Measurements from ENCODE around the gene SRGAP3.

Gene SRGAP3

DNA sequence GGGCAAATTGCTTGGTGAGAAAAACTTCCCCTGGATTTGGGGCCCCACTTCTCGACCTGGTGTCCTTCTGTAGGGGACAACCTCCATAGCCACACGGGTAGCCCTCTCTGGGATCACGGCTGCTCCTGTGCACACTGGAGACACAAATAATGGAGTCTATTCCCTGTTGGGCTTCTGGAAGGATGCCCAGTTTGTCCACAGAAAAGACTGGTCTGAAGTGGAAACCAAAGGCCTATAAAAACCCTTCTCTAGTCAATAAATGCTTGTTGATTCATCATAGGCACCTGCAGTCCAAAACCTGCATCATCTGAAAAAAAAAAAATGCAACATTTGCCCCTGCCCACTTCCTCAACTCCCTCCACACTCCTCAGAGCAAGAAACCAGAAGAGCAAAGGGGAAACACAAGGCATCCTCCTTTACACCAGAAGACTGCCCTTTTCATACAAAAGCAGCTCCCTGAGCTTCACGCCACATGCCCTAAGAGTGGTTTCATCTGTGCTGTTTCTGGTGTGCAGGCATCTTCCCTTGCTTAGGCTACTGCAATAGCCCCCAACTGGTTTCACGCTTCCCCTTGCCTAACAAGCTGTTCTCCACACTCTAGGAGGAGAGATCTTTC, 36.3 kb downstream of the SRGAP3 start:
- POLR2A ChIA-PET = no interaction called here
- TF ChIP-seq ZBTB48 (tag by site-specific recombination; IDR thresholded peaks at IDR 0.05) (peak; percentile 67), ZNF449 (tag by site-specific recombination; IDR thresholded peaks at IDR 0.05) (peak; percentile 92), PRDM6 (tag by site-specific recombination; IDR thresholded peaks at IDR 0.05) (peak; percentile 29; the same call in 1 of the 2 replicates), ZNF549 (tag by site-specific recombination; IDR thresholded peaks at IDR 0.05) (0 out of 2 replicates have a peak, but pooled peaks have one; percentile 17), BCL11B (tag by site-specific recombination; IDR thresholded peaks at IDR 0.05; ENCODE audit: low read depth) (no peak), ZSCAN5A (tag by site-specific recombination; IDR thresholded peaks at IDR 0.05) (no peak), ZNF555 (tag by site-specific recombination; conservative IDR thresholded peaks at IDR 0.05) (no peak), ZIC2 (tag by site-specific recombination; IDR thresholded peaks at IDR 0.05) (peak; percentile 54), FEZF1 (tag by site-specific recombination; IDR thresholded peaks at IDR 0.05) (peak; percentile 62), ZNF350 (tag by site-specific recombination; IDR thresholded peaks at IDR 0.05) (no peak), ZNF146 (tag by site-specific recombination; IDR thresholded peaks at IDR 0.05) (no peak)
- TF ChIP-seq, protein P1, sequence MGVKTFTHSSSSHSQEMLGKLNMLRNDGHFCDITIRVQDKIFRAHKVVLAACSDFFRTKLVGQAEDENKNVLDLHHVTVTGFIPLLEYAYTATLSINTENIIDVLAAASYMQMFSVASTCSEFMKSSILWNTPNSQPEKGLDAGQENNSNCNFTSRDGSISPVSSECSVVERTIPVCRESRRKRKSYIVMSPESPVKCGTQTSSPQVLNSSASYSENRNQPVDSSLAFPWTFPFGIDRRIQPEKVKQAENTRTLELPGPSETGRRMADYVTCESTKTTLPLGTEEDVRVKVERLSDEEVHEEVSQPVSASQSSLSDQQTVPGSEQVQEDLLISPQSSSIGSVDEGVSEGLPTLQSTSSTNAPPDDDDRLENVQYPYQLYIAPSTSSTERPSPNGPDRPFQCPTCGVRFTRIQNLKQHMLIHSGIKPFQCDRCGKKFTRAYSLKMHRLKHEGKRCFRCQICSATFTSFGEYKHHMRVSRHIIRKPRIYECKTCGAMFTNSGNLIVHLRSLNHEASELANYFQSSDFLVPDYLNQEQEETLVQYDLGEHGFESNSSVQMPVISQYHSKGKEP (tag by site-specific recombination; IDR thresholded peaks at IDR 0.05) = peak; percentile 89
- TF ChIP-seq, protein P2, sequence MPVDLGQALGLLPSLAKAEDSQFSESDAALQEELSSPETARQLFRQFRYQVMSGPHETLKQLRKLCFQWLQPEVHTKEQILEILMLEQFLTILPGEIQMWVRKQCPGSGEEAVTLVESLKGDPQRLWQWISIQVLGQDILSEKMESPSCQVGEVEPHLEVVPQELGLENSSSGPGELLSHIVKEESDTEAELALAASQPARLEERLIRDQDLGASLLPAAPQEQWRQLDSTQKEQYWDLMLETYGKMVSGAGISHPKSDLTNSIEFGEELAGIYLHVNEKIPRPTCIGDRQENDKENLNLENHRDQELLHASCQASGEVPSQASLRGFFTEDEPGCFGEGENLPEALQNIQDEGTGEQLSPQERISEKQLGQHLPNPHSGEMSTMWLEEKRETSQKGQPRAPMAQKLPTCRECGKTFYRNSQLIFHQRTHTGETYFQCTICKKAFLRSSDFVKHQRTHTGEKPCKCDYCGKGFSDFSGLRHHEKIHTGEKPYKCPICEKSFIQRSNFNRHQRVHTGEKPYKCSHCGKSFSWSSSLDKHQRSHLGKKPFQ (tag by site-specific recombination; IDR thresholded peaks at IDR 0.05) = peak; percentile 60
- no peaks in the 10 kb centered on the region for H3K9me3 ChIP-seq (ENCODE audit: control insufficient read depth, insufficient read depth, low read depth, low read length)
- CTCF ChIA-PET = interaction anchor here (0.6 to 3.1 kb wide), 3 partner anchors 89 to 226 kb away, joined by 4 to 10 read pairs (median 8); no protein-coding TSS in a partner anchor
- no peak overlapping the region for H3K27ac ChIP-seq (ENCODE audit: extremely low read depth, low read depth, low read length)
- no peaks in the 10 kb centered on the region for H3K36me3 ChIP-seq (ENCODE audit: control insufficient read depth in 2 of 2, insufficient read depth in 1 of 2, low read length in 2 of 2)
- H3K4me3 ChIP-seq (ENCODE audit: low read depth, low read length) = no peak overlapping the region
- peaks cover 16% of the 10 kb centered on the region for H3K4me1 ChIP-seq (ENCODE audit: control insufficient read depth, insufficient read depth, low read length)

GRCh38 chr3:9211155-9211950, 38.1 kb downstream of the SRGAP3 start:
- no peak overlapping the region for H3K27ac ChIP-seq (ENCODE audit: extremely low read depth, low read depth, low read length)
- no peaks in the 10 kb centered on the region for H3K9me3 ChIP-seq (ENCODE audit: control insufficient read depth, insufficient read depth, low read depth, low read length)
- peaks cover 16% of the 10 kb centered on the region for H3K4me1 ChIP-seq (ENCODE audit: control insufficient read depth, insufficient read depth, low read length)
- no peaks in the 10 kb centered on the region for H3K36me3 ChIP-seq (ENCODE audit: control insufficient read depth in 2 of 2, insufficient read depth in 1 of 2, low read length in 2 of 2)
- ChIA-PET POLR2A (no interaction called here), CTCF (interaction anchor here (1.1 kb wide), 1 partner anchor 38 kb away, joined by 4 read pairs; the partner anchor contains the start of gene SRGAP3)
- no peak overlapping the region for H3K4me3 ChIP-seq (ENCODE audit: low read depth, low read length)
- no peak for TF ChIP-seq ZNF701 (tag by site-specific recombination; IDR thresholded peaks at IDR 0.05)
- no peak for TF ChIP-seq GLI2 (tag by site-specific recombination; IDR thresholded peaks at IDR 0.05; ENCODE audit: borderline replicate concordance, low read depth)
- TF ChIP-seq, protein P3, sequence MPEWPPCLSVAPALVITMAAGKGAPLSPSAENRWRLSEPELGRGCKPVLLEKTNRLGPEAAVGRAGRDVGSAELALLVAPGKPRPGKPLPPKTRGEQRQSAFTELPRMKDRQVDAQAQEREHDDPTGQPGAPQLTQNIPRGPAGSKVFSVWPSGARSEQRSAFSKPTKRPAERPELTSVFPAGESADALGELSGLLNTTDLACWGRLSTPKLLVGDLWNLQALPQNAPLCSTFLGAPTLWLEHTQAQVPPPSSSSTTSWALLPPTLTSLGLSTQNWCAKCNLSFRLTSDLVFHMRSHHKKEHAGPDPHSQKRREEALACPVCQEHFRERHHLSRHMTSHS (tag by site-specific recombination; IDR thresholded peaks at IDR 0.05) = no peak
- TF ChIP-seq SALL2 (tag by site-specific recombination; IDR thresholded peaks at IDR 0.05; ENCODE audit: borderline replicate concordance) = no peak
- TF ChIP-seq REST (tag by site-specific recombination; IDR thresholded peaks at IDR 0.05) = no peak
- TF ChIP-seq ZIC2 (tag by site-specific recombination; IDR thresholded peaks at IDR 0.05) = no peak
- TF ChIP-seq ZNF221 (tag by site-specific recombination; IDR thresholded peaks at IDR 0.05; ENCODE audit: borderline replicate concordance) = no peak
